ENCODE data around the gene BABAM2.
"Not testable (repeated sequence)": the region's sequence is repeated elsewhere in the genome, so short reads cannot be mapped to it uniquely, and the experiment has no call there.

The BABAM2 gene

GRCh38 chr2:27946530-27947060 lies 56.1 kb downstream of the BABAM2 start:
- DNase-seq (ENCODE audit: low read depth) = no peak

- DNase-seq (ENCODE audit: low read depth) = no peak
These were observed 61.5 kb downstream of the BABAM2 start for GRCh38 chr2:27952070-27952469.

GRCh38 chr2:27953077-27953476 lies 62.5 kb downstream of the BABAM2 start:
- DNase-seq (ENCODE audit: low read depth) = no peak

- DNase-seq (ENCODE audit: low read depth) = no peak
These were observed 63.7 kb downstream of the BABAM2 start for GRCh38 chr2:27954221-27954673.

- no peak for DNase-seq (ENCODE audit: low read depth)
These were observed 64.3 kb downstream of the BABAM2 start for GRCh38 chr2:27954771-27955383.

DNA sequence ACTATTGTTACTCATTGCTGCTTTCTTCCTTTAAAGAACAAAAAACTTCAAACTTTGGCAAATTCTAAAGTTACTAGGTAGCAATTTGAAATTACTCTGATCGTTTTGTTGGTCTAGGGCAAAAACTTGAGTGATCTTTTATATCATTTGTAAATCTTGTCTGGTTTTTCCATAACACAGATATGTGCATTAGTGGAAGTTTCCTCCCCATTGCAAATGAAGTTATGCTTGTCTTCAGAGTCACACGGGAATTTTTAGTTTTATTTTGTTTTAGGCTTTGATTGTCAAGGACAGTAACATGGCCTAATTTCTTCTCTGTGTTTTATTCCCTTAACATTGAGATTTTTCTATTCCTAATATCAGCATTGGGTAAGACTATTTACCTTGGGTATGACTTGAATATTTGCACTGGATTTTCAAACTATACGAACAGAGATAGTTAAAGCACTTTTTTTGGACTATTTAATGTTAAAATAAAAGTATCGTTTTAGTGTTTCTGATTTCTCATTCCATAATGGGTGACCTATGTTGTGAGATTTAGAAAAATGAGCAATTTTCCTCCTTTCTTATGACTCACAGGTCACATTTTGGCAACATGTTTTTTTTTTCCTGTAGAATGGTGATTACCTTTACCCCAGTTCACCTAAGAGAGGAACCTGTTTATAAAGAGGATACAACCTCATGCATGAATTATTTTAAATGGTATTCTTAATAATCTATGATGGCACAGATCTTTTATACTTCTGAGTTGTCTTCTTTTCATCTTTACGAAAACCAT lies 65.0 kb downstream of the BABAM2 start:
- no peak for DNase-seq (ENCODE audit: low read depth)

- DNase-seq (ENCODE audit: low read depth) = no peak
These were observed 66.4 kb downstream of the BABAM2 start for GRCh38 chr2:27956888-27957287.

- no peak for DNase-seq (ENCODE audit: low read depth)
These were observed 68.3 kb downstream of the BABAM2 start for GRCh38 chr2:27958711-27959378.

GRCh38 chr2:27959496-27959895 lies 69.0 kb downstream of the BABAM2 start:
- DNase-seq (ENCODE audit: low read depth) = no peak

GRCh38 chr2:27960237-27960912 lies 69.8 kb downstream of the BABAM2 start:
- DNase-seq (ENCODE audit: low read depth) = no peak

DNA sequence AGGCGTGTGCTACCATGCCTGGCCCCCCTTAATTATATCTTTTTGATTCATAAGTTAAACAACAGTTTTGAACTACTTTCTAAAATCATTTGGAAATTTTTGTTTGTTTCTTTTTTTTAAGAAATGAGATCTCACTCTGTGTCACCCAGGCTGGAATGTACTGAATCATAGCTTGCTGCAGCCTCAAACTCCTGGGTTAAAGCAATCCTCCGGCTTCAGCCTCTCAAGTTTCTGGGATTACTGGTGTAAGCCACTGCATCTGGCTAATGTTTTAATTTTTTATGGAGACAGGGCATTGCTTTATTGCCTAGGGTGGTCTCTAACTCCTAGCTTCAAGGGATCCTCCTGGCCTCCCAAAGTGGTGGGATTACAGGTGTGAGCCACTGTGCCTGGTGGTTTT lies 71.5 kb downstream of the BABAM2 start:
- DNase-seq (ENCODE audit: low read depth) = no peak

- no peak for DNase-seq (ENCODE audit: low read depth)
These were observed 72.9 kb downstream of the BABAM2 start for GRCh38 chr2:27963472-27963871.

GRCh38 chr2:27964067-27964466 lies 73.5 kb downstream of the BABAM2 start:
- DNase-seq (ENCODE audit: low read depth) = no peak

- DNase-seq (ENCODE audit: low read depth) = no peak
These were observed 75.3 kb downstream of the BABAM2 start for GRCh38 chr2:27965841-27966240.

DNA sequence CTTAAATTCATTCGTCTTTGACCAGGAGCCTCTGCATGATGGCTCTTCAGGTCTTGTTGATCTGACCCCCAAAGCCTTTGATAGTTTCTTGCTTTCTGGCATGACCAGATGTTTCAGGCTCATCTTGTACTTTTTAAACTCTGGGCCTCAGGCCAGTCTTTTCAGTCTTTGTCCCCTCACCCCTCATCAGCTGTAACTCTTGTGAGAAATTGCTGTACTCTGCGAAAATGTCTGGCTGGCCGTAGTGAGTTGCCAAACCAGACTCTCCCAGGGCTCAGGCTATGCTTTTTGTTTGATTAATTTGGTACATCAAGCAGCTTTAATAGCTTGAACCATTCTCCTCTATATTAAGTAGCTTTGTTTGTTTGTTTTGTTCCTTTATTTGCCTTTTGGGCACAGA lies 75.9 kb downstream of the BABAM2 start:
- DNase-seq (ENCODE audit: low read depth) = no peak

GRCh38 chr2:27967076-27967475 lies 76.5 kb downstream of the BABAM2 start:
- DNase-seq (ENCODE audit: low read depth) = no peak

DNA sequence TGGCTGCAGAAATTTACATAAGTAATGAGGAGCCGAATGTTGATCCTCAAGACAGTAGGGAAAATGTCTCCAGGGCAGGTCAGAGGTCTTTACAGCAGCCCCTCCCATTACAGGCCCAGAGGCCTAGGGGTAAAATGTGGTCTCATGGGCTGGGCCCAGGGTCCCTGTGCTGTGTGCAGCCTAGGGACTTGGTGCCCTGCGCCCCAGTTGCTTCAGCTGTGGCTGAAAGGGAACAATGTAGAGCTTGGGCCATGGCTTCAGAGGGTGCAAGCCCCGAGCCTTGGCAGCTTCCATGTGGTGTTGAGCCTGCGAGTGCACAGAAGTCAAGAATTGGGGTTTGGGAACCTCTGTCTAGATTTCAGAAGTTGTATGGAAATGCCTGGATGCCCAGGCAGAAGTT lies 77.5 kb downstream of the BABAM2 start:
- not testable (repeated sequence) for DNase-seq (ENCODE audit: low read depth)

DNA sequence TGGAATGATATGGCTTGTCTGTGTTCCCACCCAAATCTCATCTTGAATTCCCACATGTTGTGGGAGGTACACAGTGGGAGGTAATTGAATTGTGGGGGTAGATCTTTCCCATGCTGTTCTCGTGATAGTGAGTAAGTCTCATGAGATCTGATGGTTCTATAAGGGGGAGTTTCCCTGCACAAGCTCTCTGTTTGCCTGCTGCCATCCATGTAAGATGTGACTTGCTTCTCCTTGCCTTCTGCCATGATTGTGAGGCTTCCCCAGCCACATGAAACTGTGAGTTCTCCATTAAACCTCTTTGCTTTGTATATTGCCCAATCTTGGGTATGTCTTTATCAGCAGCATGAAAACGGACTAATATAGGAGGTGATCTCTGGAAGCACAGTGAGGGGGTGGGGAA lies 78.4 kb downstream of the BABAM2 start:
- not testable (repeated sequence) for DNase-seq (ENCODE audit: low read depth)

GRCh38 chr2:27972311-27972710 lies 81.8 kb downstream of the BABAM2 start:
- DNase-seq (ENCODE audit: low read depth) = no peak

DNA sequence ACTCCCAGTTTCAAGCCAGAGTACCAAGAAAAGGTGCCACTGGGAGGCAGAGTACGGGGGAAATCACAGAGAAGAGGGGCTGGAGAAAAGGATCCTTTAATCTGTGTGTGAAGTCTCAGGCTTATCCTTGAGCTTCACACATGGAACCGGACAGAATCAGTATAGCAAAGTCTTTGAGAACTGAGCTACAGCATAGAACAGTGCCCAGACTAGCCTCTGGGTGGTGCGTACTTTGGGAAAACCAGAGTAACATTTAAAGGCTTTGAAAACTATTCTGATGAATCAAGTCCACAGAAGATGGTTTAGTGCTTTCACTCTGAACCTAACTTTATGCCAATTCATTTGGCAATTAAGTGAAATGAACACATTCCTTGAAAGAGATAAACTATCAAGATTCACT lies 83.1 kb downstream of the BABAM2 start:
- DNase-seq (ENCODE audit: low read depth) = no peak

- no peak for DNase-seq (ENCODE audit: low read depth)
These were observed 85.8 kb downstream of the BABAM2 start for GRCh38 chr2:27976308-27976707.

GRCh38 chr2:27977731-27978312 lies 87.3 kb downstream of the BABAM2 start:
- DNase-seq (ENCODE audit: low read depth) = no peak
